HG02610 (cell line): ENCODE results near the gene FAM20C.
"Not testable (repeated sequence)": the region's sequence is repeated elsewhere in the genome, so short reads cannot be mapped to it uniquely, and the experiment has no call there.

Source experiments
- ATAC-seq: cut with Tn5 transposase; IDR thresholded peaks from one replicate; pipeline ENCODE4 v1.9.1; 2021; ENCODE audit warnings: mild to moderate bottlenecking, moderate library complexity; ENCODE audit not compliant: unreplicated experiment

FAM20C gene

GRCh38 chr7:171912-172515 is 20.4 kb upstream of the FAM20C start:
- no peak for ATAC-seq

DNA sequence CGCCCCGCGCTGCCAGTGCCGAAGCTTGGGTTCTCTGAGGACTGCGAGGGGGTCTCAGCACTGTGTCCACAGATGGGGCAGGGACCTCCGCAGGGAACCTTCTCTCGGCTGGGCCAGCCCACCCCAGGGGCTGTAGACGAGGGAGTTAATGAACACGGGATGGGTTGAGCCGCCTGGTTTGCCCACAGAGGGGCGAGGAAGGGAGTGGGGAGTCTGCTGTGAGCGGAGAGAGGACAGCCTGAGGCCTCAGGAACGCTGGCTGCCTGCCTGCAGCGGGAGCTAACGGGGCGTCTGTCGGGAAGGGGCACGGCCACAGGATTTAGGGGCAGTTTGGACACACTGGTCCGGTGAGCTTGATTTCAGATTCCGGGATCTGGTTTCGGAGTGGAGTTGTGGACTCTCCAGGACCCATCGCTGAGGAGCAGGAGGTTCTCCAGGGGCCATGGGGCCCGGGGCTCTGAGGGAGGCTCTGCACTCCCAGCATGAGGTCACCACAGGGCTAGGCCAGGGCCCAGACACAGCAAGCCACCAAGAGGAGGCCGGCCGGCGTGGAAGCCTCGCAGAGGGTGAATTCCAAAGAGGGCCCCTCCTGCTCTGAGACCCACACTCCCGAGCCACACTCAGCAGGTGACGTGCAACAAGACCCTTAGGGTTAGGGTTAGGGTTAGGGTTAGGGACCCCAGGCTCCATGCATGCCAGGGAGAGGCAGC is 19.0 kb upstream of the FAM20C start:
- ATAC-seq, result no peak

DNA sequence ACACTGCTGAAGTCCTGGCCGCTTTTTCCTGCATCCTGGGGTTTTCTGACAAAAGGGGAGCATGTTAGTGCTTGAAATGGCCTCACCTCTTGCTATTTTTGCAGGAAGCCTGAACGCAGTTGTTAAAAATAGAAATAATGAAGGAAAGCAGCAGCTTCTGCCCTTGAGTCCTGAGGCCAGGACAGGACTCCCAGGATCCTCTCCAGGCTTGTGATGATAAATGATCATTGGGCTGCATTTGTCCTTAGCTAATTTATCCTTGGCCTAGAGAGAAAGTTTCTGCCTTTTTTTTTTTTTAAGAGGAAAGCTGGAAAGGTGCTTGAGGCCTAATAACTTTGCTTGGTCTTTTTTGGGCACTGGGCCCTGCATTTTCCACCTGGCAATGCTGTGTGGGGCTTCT is 17.7 kb upstream of the FAM20C start:
- no peak for ATAC-seq

- no peak for ATAC-seq
These were observed 16.4 kb upstream of the FAM20C start for GRCh38 chr7:175955-176354.

- ATAC-seq, result no peak
These were observed 16.0 kb upstream of the FAM20C start for GRCh38 chr7:176381-176780.

DNA sequence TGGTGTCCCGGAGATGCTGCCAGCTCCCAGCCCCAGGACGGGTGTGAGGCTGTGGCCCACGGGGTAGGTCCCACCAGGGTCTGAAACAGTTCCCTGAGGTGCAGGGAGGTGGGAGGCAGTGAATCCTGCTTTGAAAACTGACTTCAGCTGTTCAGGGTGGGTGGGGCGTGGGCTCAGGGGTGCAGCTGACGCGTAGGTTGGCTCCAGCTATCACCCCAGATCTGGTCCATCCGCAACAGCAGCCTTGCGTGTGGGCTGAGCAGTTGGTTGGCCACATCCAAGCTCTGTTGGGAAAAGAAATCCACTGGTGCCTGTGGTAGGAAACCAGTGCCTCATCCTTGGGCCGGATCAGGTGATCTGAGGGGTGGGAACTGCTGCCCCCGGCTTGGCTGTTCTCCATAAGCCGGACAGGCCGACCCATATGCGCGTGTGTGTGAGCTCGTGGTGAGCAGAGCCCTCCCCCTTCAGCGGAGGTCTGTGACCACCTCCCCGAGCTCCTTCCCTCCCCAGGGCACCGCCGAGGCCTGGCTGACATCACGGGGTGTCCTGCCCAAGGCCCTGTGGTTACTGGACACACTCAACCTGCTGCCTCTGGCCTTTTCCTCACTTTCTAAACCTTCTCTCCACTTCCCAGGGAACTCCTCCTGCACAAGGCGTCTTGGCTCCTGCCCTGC is 15.4 kb upstream of the FAM20C start:
- ATAC-seq, result no peak

GRCh38 chr7:178444-178843 is 13.9 kb upstream of the FAM20C start:
- ATAC-seq, result no peak

GRCh38 chr7:179209-179681 is 13.1 kb upstream of the FAM20C start:
- no peak for ATAC-seq

- no peak for ATAC-seq
These were observed 12.2 kb upstream of the FAM20C start for GRCh38 chr7:179948-180694.

DNA sequence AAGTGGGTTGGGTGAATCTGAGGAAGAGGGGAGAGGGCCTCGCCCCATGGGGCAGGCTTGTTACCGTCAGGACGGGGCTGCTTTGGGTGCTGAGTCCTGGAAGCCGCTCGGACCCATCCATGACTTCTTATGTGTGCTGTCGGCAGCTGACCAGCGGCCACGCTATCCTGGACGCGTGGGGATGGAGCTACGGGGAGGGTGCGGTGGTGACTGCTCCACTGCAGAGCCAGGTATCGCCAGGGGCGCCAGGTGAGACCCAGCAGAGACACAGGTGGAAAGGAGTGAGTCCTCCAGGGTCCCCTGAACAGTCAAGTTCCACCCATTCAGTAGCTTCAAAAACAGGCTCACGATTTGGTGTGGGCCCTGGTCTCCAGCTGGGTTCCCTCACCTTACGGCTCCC is 10.6 kb upstream of the FAM20C start:
- no peak for ATAC-seq

- ATAC-seq, result not testable (repeated sequence)
These were observed 9.9 kb upstream of the FAM20C start for GRCh38 chr7:182502-182901.

GRCh38 chr7:183496-184292 is 8.7 kb upstream of the FAM20C start:
- ATAC-seq, result no peak

GRCh38 chr7:184294-185264 is 7.8 kb upstream of the FAM20C start:
- ATAC-seq, result no peak

- ATAC-seq, result no peak
These were observed 5.8 kb upstream of the FAM20C start for GRCh38 chr7:186516-187113.

- no peak for ATAC-seq
These were observed 5.0 kb upstream of the FAM20C start for GRCh38 chr7:187227-187927.

DNA sequence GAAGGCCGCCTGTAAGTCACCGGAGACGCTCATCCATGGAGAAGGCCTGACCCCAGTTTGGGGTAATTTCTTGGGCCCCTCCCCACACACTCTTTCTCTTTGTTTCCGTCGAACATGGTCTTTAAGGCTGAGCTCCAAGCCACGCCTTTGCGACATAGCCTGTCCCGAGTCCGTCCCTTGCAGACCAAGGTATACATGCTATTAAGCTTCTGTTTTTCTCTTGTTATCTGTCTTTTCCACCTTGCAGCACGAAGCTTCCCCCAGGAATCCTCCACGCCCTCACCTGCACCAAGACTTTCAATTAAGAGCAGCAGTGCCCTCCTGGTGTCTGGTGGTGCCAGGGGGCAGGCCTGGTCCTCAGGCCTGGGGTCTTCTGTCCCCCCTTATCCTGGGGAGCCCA is 4.2 kb upstream of the FAM20C start:
- ATAC-seq, result no peak

- ATAC-seq, result no peak
These were observed 3.5 kb upstream of the FAM20C start for GRCh38 chr7:188727-189500.

DNA sequence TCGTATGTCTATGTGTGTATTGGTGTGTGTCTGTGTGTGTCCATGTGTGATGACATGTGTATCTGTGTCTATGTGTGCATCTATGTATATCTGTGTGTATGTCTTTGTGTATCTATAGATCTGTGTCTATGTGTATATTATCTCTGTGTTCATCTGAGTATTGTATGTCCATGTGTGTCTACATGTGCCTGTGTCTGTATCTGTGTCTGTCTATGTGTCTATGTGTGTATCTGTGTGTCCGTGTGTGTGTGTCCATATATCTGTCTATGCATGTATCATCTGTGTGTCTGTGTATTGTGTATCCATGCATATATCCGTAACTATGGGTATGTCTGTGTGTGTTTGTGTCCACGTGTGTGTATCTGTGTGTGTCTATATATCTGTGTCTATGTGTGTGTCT is 2.7 kb upstream of the FAM20C start:
- ATAC-seq, result no peak
